Smooth muscle cell (in vitro differentiated cells): ENCODE measurements around the gene ZC3H4. TPM values are rescaled to one million over a fixed set of nuclear protein-coding genes. Genes with fewer than 3 reads are reported as not detected.

Source experiments
- DNase-seq: peaks from one replicate; lab custom pipeline; 2025; ENCODE audit not compliant: unreplicated experiment; lab: John Stamatoyannopoulos, UW
- H2AFZ ChIP-seq: fragments of 200-600 bp; sonication (generic); 2 replicates; pipeline ENCODE4 v1.6.0; 2016; ENCODE audit warnings: antibody characterized with exemption, low read depth, mild to moderate bottlenecking
- H3F3A ChIP-seq: fragments of 200-600 bp; sonication (generic); 2 replicates; pipeline ENCODE4 v1.6.0; 2017; ENCODE audit warnings: antibody characterized with exemption, low read depth
- H3K27ac ChIP-seq: fragments of 200-600 bp; sonication (generic); 2 replicates; pipeline ENCODE4 v1.5.1; 2016; ENCODE audit warnings: low read depth, mild to moderate bottlenecking
- H3K27me3 ChIP-seq: fragments of 200-600 bp; sonication (generic); 2 replicates; pipeline ENCODE4 v1.6.1; 2016; ENCODE audit warnings: low read depth, mild to moderate bottlenecking
- H3K36me3 ChIP-seq: fragments of 200-600 bp; sonication (generic); 2 replicates; pipeline ENCODE4 v1.5.1; 2016; ENCODE audit warnings: low read depth
- H3K4me1 ChIP-seq: fragments of 200-600 bp; sonication (generic); 2 replicates; pipeline ENCODE4 v1.5.1; 2016; ENCODE audit warnings: low read depth
- H3K4me2 ChIP-seq: fragments of 200-600 bp; sonication (generic); 2 replicates; pipeline ENCODE4 v1.6.0; 2016; ENCODE audit warnings: mild to moderate bottlenecking
- H3K4me3 ChIP-seq: fragments of 200-600 bp; sonication (generic); 2 replicates; pipeline ENCODE4 v1.5.1; 2016; ENCODE audit warnings: mild to moderate bottlenecking
- H3K79me2 ChIP-seq: fragments of 200-600 bp; sonication (generic); 2 replicates; pipeline ENCODE4 v1.6.0; 2016; ENCODE audit warnings: low read depth, mild to moderate bottlenecking
- H3K9ac ChIP-seq: fragments of 200-600 bp; sonication (generic); 2 replicates; pipeline ENCODE4 v1.6.0; 2016; ENCODE audit warnings: low read depth
- H3K9me3 ChIP-seq: fragments of 200-600 bp; sonication (generic); replicated peaks from 2 replicates; pipeline ENCODE4 v1.5.1; 2016; ENCODE audit warnings: low read depth
- H4K20me1 ChIP-seq: fragments of 200-600 bp; sonication (generic); 2 replicates; pipeline ENCODE4 v1.6.0; 2016; ENCODE audit warnings: low read depth
- WGBS: methylation state at CpG from one replicate; pipeline ENCODE4 v1.1.7; 2016; ENCODE audit warnings: low lambda C conversion rate; 5-methylcytosine and 5-hydroxymethylcytosine counted together
- polyA plus RNA-seq: library from polyadenylated mRNA; unstranded; fragments of >200 nt; fragmentation: Nextera tagmentation; extraction: Ambion mirVana; gene quantifications from 2 replicates; pipeline ENCODE4 v1.2.1, GENCODE V29; 2016
- total RNA-seq: library from RNA; depleted of rRNA; stranded (reverse); fragments of >200 nt; gene quantifications from 2 replicates; pipeline ENCODE4 v1.2.3, GENCODE V29; 2014
- TF ChIP-seq, protein P1 (sequence below): fragments of 200-600 bp; sonication (generic); IDR thresholded peaks from 2 replicates; pipeline ENCODE4 v1.5.1; 2017; ENCODE audit warnings: borderline replicate concordance, mild to moderate bottlenecking, antibody characterized with exemption; ENCODE audit not compliant: insufficient read depth, poor library complexity, severe bottlenecking

ZC3H4 gene
- total and polyA plus RNA-seq, 2 experiments from 2014 or later = 1.9 to 9.3 TPM

DNA sequence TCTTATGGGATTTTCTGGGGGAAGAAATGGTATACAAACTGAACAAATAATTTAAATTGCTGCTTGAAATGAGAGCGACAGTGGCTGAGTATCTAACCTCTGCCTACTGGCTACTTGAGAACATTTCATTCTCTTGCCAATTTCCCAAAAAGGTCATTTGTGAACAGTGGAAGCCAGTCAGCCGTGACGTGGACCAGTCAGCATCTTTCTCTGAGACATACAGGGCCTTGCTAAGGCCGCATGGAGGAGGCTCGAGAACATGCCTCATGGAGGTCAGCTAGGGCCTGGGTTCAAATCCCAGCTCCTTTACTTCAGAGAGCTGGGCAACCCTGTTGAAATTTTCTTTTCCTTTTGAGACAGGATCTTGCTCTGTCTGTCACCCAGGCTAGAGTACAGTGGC is 20.3 kb downstream of the ZC3H4 start:
- Histone ChIP-seq H3K36me3 (no peaks in the 10 kb centered on the region), H3K4me2 (no peak overlapping the region), H3K4me3 (no peak overlapping the region), H3K9ac (no peak overlapping the region), H4K20me1 (peaks cover 53% of the 10 kb centered on the region), H3F3A (no peaks in the 10 kb centered on the region), H3K9me3 (no peaks in the 10 kb centered on the region), H3K27ac (no peak overlapping the region), H2AFZ (no peak overlapping the region), H3K27me3 (no peaks in the 10 kb centered on the region), H3K79me2 (peaks cover 45% of the 10 kb centered on the region), H3K4me1 (no peaks in the 10 kb centered on the region)
- no peak for DNase-seq
- TF ChIP-seq, protein P1, sequence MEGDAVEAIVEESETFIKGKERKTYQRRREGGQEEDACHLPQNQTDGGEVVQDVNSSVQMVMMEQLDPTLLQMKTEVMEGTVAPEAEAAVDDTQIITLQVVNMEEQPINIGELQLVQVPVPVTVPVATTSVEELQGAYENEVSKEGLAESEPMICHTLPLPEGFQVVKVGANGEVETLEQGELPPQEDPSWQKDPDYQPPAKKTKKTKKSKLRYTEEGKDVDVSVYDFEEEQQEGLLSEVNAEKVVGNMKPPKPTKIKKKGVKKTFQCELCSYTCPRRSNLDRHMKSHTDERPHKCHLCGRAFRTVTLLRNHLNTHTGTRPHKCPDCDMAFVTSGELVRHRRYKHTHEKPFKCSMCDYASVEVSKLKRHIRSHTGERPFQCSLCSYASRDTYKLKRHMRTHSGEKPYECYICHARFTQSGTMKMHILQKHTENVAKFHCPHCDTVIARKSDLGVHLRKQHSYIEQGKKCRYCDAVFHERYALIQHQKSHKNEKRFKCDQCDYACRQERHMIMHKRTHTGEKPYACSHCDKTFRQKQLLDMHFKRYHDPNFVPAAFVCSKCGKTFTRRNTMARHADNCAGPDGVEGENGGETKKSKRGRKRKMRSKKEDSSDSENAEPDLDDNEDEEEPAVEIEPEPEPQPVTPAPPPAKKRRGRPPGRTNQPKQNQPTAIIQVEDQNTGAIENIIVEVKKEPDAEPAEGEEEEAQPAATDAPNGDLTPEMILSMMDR = no peak
- 92% methylated on average over 5 of the region's 5 CpGs for WGBS

DNA sequence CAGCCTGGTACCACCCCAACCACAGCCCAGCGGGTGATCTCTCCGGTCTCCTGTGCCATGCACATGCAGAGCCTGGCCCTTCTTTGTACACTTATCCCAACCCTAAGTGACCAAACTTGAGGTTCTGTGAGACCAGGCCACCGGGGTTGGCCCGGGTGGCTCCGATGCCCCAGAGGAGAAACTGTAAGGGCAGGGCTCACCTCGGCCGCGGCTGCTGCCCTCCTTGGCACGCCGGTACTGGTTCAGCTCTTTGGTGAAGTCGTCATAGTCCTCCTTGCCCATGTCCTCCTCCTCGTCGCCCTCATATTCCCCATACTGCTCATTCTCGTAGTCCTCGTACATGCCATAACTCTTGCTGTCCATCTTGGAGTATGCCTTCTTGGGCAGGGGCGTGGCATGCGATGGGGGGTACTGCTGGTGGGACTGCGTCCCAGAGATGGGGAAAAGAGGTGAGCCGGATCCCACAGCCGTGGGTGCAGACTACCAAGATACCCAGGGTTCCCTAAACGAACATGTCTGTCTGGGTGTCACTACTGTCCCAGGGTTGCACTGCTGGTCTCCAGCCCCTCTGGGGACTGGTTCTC is 23.7 kb downstream of the ZC3H4 start:
- H3K4me1 ChIP-seq = no peaks in the 10 kb centered on the region
- H3K9me3 ChIP-seq = no peaks in the 10 kb centered on the region
- WGBS = 98% methylated on average over 21 of the region's 21 CpGs
- no peak overlapping the region for H2AFZ ChIP-seq
- H3K79me2 ChIP-seq = peaks cover 11% of the 10 kb centered on the region
- H3K4me2 ChIP-seq = no peak overlapping the region
- H3K9ac ChIP-seq = no peak overlapping the region
- H3K27me3 ChIP-seq = no peaks in the 10 kb centered on the region
- TF ChIP-seq, protein P1 = no peak
- no peak for DNase-seq
- H4K20me1 ChIP-seq = peaks cover 20% of the 10 kb centered on the region
- no peaks in the 10 kb centered on the region for H3F3A ChIP-seq
- H3K36me3 ChIP-seq = peaks cover 3% of the 10 kb centered on the region
- no peak overlapping the region for H3K27ac ChIP-seq
- H3K4me3 ChIP-seq = no peak overlapping the region

DNA sequence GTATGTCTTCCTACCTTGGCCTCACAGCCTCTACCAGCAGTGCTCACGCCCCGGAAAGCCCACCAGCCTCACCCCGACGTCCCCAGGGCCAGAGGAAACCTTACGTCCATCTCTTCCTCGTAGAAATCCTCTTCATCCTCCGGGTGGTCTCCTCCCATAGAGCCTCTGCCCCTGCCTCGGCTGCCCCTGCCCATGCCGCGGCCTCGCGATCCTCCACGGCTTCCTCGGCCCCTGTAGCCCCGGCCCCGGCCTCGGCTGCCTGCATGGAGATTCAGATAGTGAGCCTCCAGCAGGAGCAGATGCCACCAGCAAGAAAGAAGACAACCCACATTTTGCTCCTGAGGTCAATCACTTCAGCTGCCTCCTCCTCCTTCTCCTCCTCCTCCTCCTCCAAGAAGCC is 27.3 kb downstream of the ZC3H4 start:
- WGBS = 96% methylated on average over 17 of the region's 17 CpGs

More for the DNA sequence above, 27.3 kb downstream of the ZC3H4 start:
- H3K4me3 ChIP-seq = no peak overlapping the region
- H3K4me2 ChIP-seq = no peak overlapping the region
- no peak for DNase-seq
- H3F3A ChIP-seq = no peaks in the 10 kb centered on the region
- H3K36me3 ChIP-seq = peaks cover 7% of the 10 kb centered on the region
- H3K9ac ChIP-seq = no peak overlapping the region
- no peak overlapping the region for H3K27ac ChIP-seq
- no peak overlapping the region for H2AFZ ChIP-seq
- no peaks in the 10 kb centered on the region for H3K27me3 ChIP-seq
- H4K20me1 ChIP-seq = peaks cover 5% of the 10 kb centered on the region
- no peaks in the 10 kb centered on the region for H3K9me3 ChIP-seq
- TF ChIP-seq, protein P1 = no peak
- no peaks in the 10 kb centered on the region for H3K79me2 ChIP-seq
- H3K4me1 ChIP-seq = no peaks in the 10 kb centered on the region
